Hepatocyte (in vitro differentiated cells): ENCODE data around the gene KSR2. TPM values are rescaled to one million over a fixed set of nuclear protein-coding genes. Genes with fewer than 3 reads are reported as not detected.

ENCODE experiments used
- DNase-seq: peaks from one replicate; pipeline ENCODE4 v3.0.0-alpha.2; 2016; ENCODE audit warnings: low spot score
- H2AFZ ChIP-seq: fragments of 200-600 bp; sonication (generic); 2 replicates; pipeline ENCODE4 v1.6.0; 2016; ENCODE audit warnings: antibody characterized with exemption, mild to moderate bottlenecking
- H3K27ac ChIP-seq: fragments of 200-600 bp; sonication (generic); 2 replicates; pipeline ENCODE4 v1.5.1; 2016; ENCODE audit warnings: mild to moderate bottlenecking
- H3K27me3 ChIP-seq: fragments of 200-600 bp; sonication (generic); 2 replicates; pipeline ENCODE4 v1.6.1; 2016
- H3K36me3 ChIP-seq: fragments of 200-600 bp; sonication (generic); replicated peaks from 2 replicates; pipeline ENCODE4 v1.5.1; 2016; ENCODE audit warnings: low read depth; ENCODE audit not compliant: insufficient read depth
- H3K4me1 ChIP-seq: fragments of 200-600 bp; sonication (generic); 2 replicates; pipeline ENCODE4 v1.5.1; 2016; ENCODE audit warnings: mild to moderate bottlenecking, moderate library complexity; ENCODE audit not compliant: insufficient read depth
- H3K4me2 ChIP-seq: fragments of 200-600 bp; sonication (generic); 2 replicates; pipeline ENCODE4 v1.6.0; 2016
- H3K4me3 ChIP-seq: fragments of 200-600 bp; sonication (generic); 2 replicates; pipeline ENCODE4 v1.5.1; 2016; ENCODE audit warnings: mild to moderate bottlenecking
- H3K79me2 ChIP-seq: fragments of 200-600 bp; sonication (generic); 2 replicates; pipeline ENCODE4 v1.6.0; 2017; ENCODE audit warnings: mild to moderate bottlenecking
- H3K9me2 ChIP-seq: fragments of 200-600 bp; sonication (generic); replicated peaks from 2 replicates; pipeline ENCODE4 v1.6.0; 2017; ENCODE audit warnings: mild to moderate bottlenecking; ENCODE audit not compliant: insufficient read depth
- H3K9me3 ChIP-seq: fragments of 200-600 bp; sonication (generic); 2 replicates; pipeline ENCODE4 v1.5.1; 2016; ENCODE audit warnings: low read depth, mild to moderate bottlenecking
- H4K20me1 ChIP-seq: fragments of 200-600 bp; sonication (generic); 2 replicates; pipeline ENCODE4 v1.6.0; 2016; ENCODE audit warnings: mild to moderate bottlenecking; ENCODE audit not compliant: insufficient read depth, poor library complexity, severe bottlenecking
- CTCF ChIP-seq: fragments of 200-600 bp; sonication (generic); IDR thresholded peaks from 2 replicates; pipeline ENCODE4 v1.5.1; 2016; ENCODE audit warnings: antibody characterized with exemption, mild to moderate bottlenecking; ENCODE audit not compliant: poor library complexity
- EZH2 ChIP-seq: fragments of 200-600 bp; sonication (generic); IDR thresholded peaks from 2 replicates; pipeline ENCODE4 v1.6.1; 2016; ENCODE audit warnings: antibody characterized with exemption, mild to moderate bottlenecking, borderline replicate concordance
- EZH2phosphoT487 ChIP-seq: fragments of 200-600 bp; sonication (generic); IDR thresholded peaks from one replicate; pipeline ENCODE4 v1.6.1; 2018; ENCODE audit warnings: antibody characterized with exemption, mild to moderate bottlenecking, low read depth, moderate library complexity; ENCODE audit not compliant: unreplicated experiment, severe bottlenecking
- WGBS: methylation state at CpG from one replicate; pipeline ENCODE4 v1.1.6; 2016; ENCODE audit warnings: low lambda C conversion rate; ENCODE audit errors: missing lambda C conversion rate; 5-methylcytosine and 5-hydroxymethylcytosine counted together
- polyA plus RNA-seq: library from polyadenylated mRNA; unstranded; fragments of >200 nt; fragmentation: Nextera tagmentation; extraction: Ambion mirVana; gene quantifications from 2 replicates; pipeline ENCODE4 v1.2.1, GENCODE V29; 2016
- total RNA-seq: library from RNA; depleted of rRNA; stranded (reverse); fragments of >200 nt; gene quantifications from 2 replicates; pipeline ENCODE4 v1.2.3, GENCODE V29; 2014

Gene KSR2
- total and polyA plus RNA-seq, 2 experiments from 2014 or later, result 0.37 to 0.46 TPM

- Histone ChIP-seq H3K9me2 (no peaks in the 10 kb centered on the region), H4K20me1 (no peaks in the 10 kb centered on the region), H3K4me1 (no peaks in the 10 kb centered on the region), H3K27me3 (no peaks in the 10 kb centered on the region), H2AFZ (no peak overlapping the region), H3K36me3 (no peaks in the 10 kb centered on the region), H3K9me3 (no peaks in the 10 kb centered on the region), H3K4me2 (no peak overlapping the region), H3K79me2 (no peaks in the 10 kb centered on the region), H3K4me3 (no peak overlapping the region), H3K27ac (no peak overlapping the region)
- DNase-seq, result no peak
- 82% methylated on average over 7 of the region's 7 CpGs for WGBS
- TF ChIP-seq EZH2phosphoT487 (no peak), EZH2 (no peak), CTCF (no peak)
Observed at GRCh38 chr12:117404940-117405339, 563.9 kb downstream of the KSR2 start.

- H3K27me3 ChIP-seq, result no peaks in the 10 kb centered on the region
- H3K9me2 ChIP-seq, result no peaks in the 10 kb centered on the region
Observed at GRCh38 chr12:117404203-117404853, 564.5 kb downstream of the KSR2 start.

GRCh38 chr12:117403586-117404139 is 565.1 kb downstream of the KSR2 start:
- Histone ChIP-seq H3K4me3 (no peak overlapping the region), H3K27ac (no peak overlapping the region), H2AFZ (no peak overlapping the region), H4K20me1 (no peaks in the 10 kb centered on the region), H3K79me2 (no peaks in the 10 kb centered on the region), H3K4me2 (no peak overlapping the region), H3K9me2 (no peaks in the 10 kb centered on the region), H3K4me1 (no peaks in the 10 kb centered on the region), H3K36me3 (no peaks in the 10 kb centered on the region), H3K9me3 (no peaks in the 10 kb centered on the region), H3K27me3 (no peaks in the 10 kb centered on the region)
- WGBS, result 93% methylated on average over 3 of the region's 3 CpGs
- DNase-seq, result no peak
- TF ChIP-seq EZH2 (no peak), CTCF (no peak), EZH2phosphoT487 (no peak)

More at GRCh38 chr12:117404203-117404853, 564.5 kb downstream of the KSR2 start:
- no peak overlapping the region for H2AFZ ChIP-seq
- no peaks in the 10 kb centered on the region for H4K20me1 ChIP-seq
- no peaks in the 10 kb centered on the region for H3K79me2 ChIP-seq
- no peak overlapping the region for H3K27ac ChIP-seq
- no peak overlapping the region for H3K4me3 ChIP-seq
- DNase-seq, result no peak
- no peaks in the 10 kb centered on the region for H3K36me3 ChIP-seq
- WGBS, result 87% methylated on average over 4 of the region's 4 CpGs
- TF ChIP-seq EZH2 (no peak), CTCF (no peak), EZH2phosphoT487 (no peak)
- H3K9me3 ChIP-seq, result no peaks in the 10 kb centered on the region
- H3K4me2 ChIP-seq, result no peak overlapping the region
- H3K4me1 ChIP-seq, result no peaks in the 10 kb centered on the region

Other genes with a start within 250 kb of the KSR2 start
- gene RFC5, start 47.7 kb upstream of the KSR2 start, total RNA-seq, result 16.3 and 18.6 TPM in 2 replicates
- 12.6 and 17.3 TPM in 2 replicates for gene RFC5, start 47.7 kb upstream of the KSR2 start, polyA plus RNA-seq
- gene WSB2, start 92.2 kb upstream of the KSR2 start, total RNA-seq, result 86.2 and 99.5 TPM in 2 replicates
- 45.4 and 51.5 TPM in 2 replicates for gene WSB2, start 92.2 kb upstream of the KSR2 start, polyA plus RNA-seq
- 21.0 and 22.8 TPM in 2 replicates for gene VSIG10, start 135.0 kb upstream of the KSR2 start, total RNA-seq
- 12.0 and 14.6 TPM in 2 replicates for gene VSIG10, start 135.0 kb upstream of the KSR2 start, polyA plus RNA-seq
- 551 and 598 TPM in 2 replicates for gene PEBP1, start 167.1 kb upstream of the KSR2 start, total RNA-seq
- 580 and 685 TPM in 2 replicates for gene PEBP1, start 167.1 kb upstream of the KSR2 start, polyA plus RNA-seq